ENCODE results near the gene COL21A1. TPM values are rescaled to one million over a fixed set of nuclear protein-coding genes. Genes with fewer than 3 reads are reported as not detected.

COL21A1 gene
- total RNA-seq, 4 donors from 2014 or later, result 16.9 to 29.9 (median 24.2) TPM

DNA sequence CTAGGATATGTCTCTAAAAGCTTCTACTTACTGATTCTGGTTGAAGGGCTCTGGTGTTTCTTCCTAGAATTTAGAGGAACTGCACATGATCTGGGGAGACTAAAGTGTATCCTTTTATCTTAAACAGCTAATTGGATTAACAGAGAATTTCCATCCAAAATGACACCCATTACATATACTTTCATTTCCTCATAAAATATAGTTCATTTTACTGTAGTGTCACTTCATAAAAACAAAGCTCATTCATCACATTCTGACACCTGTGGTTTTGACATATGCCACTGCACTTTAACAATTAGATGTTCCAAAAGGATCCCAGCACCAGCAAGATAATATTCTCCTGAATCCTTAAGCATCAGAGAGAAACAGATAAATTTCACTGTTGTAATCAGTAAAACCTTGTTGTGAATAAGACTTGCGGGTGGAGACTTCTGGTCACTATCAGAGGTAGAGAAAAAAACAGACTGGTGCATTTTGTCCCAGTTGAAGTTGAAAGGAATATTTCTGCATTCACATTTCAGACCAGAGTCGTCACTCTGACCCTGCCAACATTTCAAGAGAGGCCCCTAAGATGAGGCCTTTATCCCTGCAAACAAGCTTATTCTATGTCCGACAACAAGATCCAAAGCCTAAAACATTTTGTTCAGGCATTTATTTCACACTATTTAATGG is 196.7 kb downstream of the COL21A1 start:
- H3K4me1 ChIP-seq, result peaks cover 0 to 13% (median 3%) of the 10 kb centered on the region in 4 donors
- DNase-seq (ENCODE audit: low spot score in 2 of 2), result no peak
- peak overlapping the region in 2 of 4 donors; percentile 42 to 65 for H3K27ac ChIP-seq
- no peak overlapping the region for H3K4me3 ChIP-seq
- H3K36me3 ChIP-seq, result no peaks in the 10 kb centered on the region
- no peaks in the 10 kb centered on the region for H3K9me3 ChIP-seq
- 44 to 52% methylated on average over 3 of the region's 3 CpGs for WGBS, 2 donors
- no peaks in the 10 kb centered on the region for H3K27me3 ChIP-seq
- TF ChIP-seq EP300 (IDR thresholded peaks at IDR 0.05), result no peak
- TF ChIP-seq POLR2A (IDR thresholded peaks at IDR 0.05), result no peak
- TF ChIP-seq, protein P1, sequence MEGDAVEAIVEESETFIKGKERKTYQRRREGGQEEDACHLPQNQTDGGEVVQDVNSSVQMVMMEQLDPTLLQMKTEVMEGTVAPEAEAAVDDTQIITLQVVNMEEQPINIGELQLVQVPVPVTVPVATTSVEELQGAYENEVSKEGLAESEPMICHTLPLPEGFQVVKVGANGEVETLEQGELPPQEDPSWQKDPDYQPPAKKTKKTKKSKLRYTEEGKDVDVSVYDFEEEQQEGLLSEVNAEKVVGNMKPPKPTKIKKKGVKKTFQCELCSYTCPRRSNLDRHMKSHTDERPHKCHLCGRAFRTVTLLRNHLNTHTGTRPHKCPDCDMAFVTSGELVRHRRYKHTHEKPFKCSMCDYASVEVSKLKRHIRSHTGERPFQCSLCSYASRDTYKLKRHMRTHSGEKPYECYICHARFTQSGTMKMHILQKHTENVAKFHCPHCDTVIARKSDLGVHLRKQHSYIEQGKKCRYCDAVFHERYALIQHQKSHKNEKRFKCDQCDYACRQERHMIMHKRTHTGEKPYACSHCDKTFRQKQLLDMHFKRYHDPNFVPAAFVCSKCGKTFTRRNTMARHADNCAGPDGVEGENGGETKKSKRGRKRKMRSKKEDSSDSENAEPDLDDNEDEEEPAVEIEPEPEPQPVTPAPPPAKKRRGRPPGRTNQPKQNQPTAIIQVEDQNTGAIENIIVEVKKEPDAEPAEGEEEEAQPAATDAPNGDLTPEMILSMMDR (IDR thresholded peaks at IDR 0.05), result no peak

DNA sequence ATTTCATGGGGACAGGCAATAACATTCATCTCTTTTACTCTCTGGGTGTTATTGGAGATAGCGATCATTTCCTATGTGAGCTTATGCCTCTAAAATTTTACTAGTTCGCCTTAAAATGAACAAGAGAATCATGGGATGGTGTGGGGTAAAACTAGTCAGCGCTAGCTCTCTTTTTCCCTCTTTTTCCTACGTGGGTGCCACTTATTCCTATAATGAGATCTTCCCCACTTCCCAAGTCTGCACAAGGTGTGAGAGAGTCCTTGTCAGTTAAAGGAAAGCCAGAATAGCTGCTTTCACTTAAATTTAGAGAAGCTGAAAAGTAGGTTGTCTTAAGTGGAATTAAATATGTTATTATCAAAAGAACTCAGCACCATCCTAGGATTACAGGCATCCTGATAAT is 198.8 kb downstream of the COL21A1 start:
- Histone ChIP-seq H3K4me1 (peaks cover 0 to 16% (median 3%) of the 10 kb centered on the region in 4 donors), H3K36me3 (no peaks in the 10 kb centered on the region), H3K9me3 (no peaks in the 10 kb centered on the region), H3K27ac (no peak overlapping the region), H3K27me3 (no peaks in the 10 kb centered on the region), H3K4me3 (no peak overlapping the region)
- no peak for TF ChIP-seq POLR2A (IDR thresholded peaks at IDR 0.05)
- TF ChIP-seq, protein P1 (IDR thresholded peaks at IDR 0.05), result no peak
- no peak for TF ChIP-seq EP300 (IDR thresholded peaks at IDR 0.05)
- 93 to 94% methylated on average over 4 of the region's 4 CpGs for WGBS, 2 donors
- no peak for DNase-seq (ENCODE audit: low spot score in 2 of 2)

DNA sequence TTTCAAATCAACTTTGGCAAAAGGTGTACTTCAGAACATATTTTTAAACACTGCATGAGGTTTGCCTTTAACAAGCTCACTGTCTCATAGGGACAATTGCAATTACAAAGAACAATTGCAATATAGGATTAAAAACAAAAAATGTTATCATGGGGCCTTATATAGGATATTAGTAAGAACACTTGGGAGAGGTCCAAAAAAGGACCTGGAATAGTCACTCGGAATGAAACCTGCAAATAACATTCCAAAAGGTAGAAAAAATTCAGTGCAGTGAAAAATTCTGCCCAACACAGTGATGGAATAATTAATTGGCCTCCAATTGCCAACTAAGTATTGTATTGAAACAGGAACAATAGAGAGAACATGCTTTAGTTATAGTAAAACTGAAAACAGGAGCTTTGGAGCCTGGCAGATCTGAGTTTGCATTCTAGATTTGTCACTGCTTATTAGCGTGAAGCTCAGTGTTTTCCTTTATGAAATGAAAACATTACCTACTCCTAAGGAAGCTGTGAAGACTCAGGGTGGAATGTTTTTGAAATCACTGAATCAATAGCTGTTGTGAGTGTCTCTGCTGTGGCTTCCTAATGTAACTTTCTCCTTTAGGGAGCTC is 199.3 kb downstream of the COL21A1 start:
- TF ChIP-seq EP300 (IDR thresholded peaks at IDR 0.05) (no peak), POLR2A (IDR thresholded peaks at IDR 0.05) (no peak)
- TF ChIP-seq, protein P1 (IDR thresholded peaks at IDR 0.05), result no peak
- DNase-seq (ENCODE audit: low spot score in 2 of 2), result no peak
- H3K27ac ChIP-seq, result no peak overlapping the region
- H3K4me3 ChIP-seq, result no peak overlapping the region
- H3K27me3 ChIP-seq, result no peaks in the 10 kb centered on the region
- WGBS, 2 donors, result 77 to 84% methylated on average over 2 of the region's 2 CpGs
- peaks cover 0 to 16% (median 3%) of the 10 kb centered on the region in 4 donors for H3K4me1 ChIP-seq
- no peaks in the 10 kb centered on the region for H3K36me3 ChIP-seq
- no peaks in the 10 kb centered on the region for H3K9me3 ChIP-seq

DNA sequence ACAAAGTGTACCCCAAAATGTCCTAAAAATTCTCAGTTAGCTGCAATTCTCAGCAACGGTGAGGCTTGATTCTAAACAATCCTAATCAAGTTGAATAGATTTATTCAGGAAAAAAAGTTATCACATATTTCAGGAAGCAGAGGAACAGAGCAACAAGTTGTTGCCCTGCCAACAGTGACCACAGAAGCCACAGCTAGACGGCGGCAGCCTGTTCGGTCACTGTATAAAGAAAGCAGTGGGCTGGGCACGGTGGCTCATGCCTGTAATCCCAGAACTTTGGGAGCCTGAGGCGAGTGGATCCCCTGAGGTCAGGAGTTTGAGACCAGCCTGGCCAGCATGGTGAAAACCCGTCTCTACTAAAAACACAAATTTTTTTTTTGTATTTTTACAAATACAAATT is 200.8 kb downstream of the COL21A1 start:
- peaks cover 0 to 16% (median 3%) of the 10 kb centered on the region in 4 donors for H3K4me1 ChIP-seq
- WGBS, 2 donors, result 26 to 27% methylated on average over 7 of the region's 7 CpGs
- no peaks in the 10 kb centered on the region for H3K9me3 ChIP-seq
- H3K27me3 ChIP-seq, result no peaks in the 10 kb centered on the region
- no peaks in the 10 kb centered on the region for H3K36me3 ChIP-seq
- peak in 1 of 2 donors; percentile 28 for TF ChIP-seq EP300 (IDR thresholded peaks at IDR 0.05)
- no peak for TF ChIP-seq POLR2A (IDR thresholded peaks at IDR 0.05)
- DNase-seq (ENCODE audit: low spot score in 2 of 2), result peak in 1 of 2 donors; percentile 31
- H3K27ac ChIP-seq, result peak overlapping the region in 1 of 4 donors; percentile 36
- H3K4me3 ChIP-seq, result no peak overlapping the region

DNA sequence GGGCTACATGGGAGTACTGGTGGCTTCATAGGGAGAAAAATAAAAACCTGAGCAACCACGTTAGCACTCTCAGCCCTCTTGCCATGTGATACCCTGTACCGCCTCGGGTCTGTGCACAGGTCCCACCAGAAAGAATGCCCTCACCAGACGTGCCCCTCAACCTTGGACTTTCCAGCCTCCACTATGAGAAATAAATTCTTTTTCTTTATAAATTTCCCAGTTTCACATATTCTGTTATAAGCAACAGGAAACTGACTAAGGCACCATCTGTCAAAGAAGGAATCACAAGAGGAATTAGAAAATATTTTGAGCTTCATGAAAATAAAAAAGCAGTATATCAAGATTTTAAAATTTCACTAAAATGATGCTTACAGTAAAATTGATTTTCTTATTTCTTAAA is 203.6 kb downstream of the COL21A1 start:
- 91 to 95% methylated on average over 4 of the region's 4 CpGs for WGBS, 2 donors
- H3K9me3 ChIP-seq, result no peaks in the 10 kb centered on the region
- H3K27me3 ChIP-seq, result no peaks in the 10 kb centered on the region
- H3K4me3 ChIP-seq, result no peak overlapping the region
- TF ChIP-seq, protein P1 (IDR thresholded peaks at IDR 0.05), result no peak
- no peak for TF ChIP-seq POLR2A (IDR thresholded peaks at IDR 0.05)
- TF ChIP-seq EP300 (IDR thresholded peaks at IDR 0.05), result no peak
- no peak for DNase-seq (ENCODE audit: low spot score in 2 of 2)
- peaks cover 0 to 8% (median 0%) of the 10 kb centered on the region in 4 donors for H3K4me1 ChIP-seq
- H3K27ac ChIP-seq, result no peak overlapping the region
- no peaks in the 10 kb centered on the region for H3K36me3 ChIP-seq
